GM19372 (cell line): Measurements from ENCODE around the gene TAF1B.

Experiments
- ATAC-seq: cut with Tn5 transposase; IDR thresholded peaks from one replicate; pipeline ENCODE4 v1.9.1; 2021; ENCODE audit warnings: mild to moderate bottlenecking, low read depth, moderate library complexity; ENCODE audit not compliant: unreplicated experiment

TAF1B gene

GRCh38 chr2:9937258-9937657, 94.0 kb downstream of the TAF1B start:
- ATAC-seq: no peak

- no peak for ATAC-seq
Observed at GRCh38 chr2:9937968-9938367, 94.7 kb downstream of the TAF1B start.

DNA sequence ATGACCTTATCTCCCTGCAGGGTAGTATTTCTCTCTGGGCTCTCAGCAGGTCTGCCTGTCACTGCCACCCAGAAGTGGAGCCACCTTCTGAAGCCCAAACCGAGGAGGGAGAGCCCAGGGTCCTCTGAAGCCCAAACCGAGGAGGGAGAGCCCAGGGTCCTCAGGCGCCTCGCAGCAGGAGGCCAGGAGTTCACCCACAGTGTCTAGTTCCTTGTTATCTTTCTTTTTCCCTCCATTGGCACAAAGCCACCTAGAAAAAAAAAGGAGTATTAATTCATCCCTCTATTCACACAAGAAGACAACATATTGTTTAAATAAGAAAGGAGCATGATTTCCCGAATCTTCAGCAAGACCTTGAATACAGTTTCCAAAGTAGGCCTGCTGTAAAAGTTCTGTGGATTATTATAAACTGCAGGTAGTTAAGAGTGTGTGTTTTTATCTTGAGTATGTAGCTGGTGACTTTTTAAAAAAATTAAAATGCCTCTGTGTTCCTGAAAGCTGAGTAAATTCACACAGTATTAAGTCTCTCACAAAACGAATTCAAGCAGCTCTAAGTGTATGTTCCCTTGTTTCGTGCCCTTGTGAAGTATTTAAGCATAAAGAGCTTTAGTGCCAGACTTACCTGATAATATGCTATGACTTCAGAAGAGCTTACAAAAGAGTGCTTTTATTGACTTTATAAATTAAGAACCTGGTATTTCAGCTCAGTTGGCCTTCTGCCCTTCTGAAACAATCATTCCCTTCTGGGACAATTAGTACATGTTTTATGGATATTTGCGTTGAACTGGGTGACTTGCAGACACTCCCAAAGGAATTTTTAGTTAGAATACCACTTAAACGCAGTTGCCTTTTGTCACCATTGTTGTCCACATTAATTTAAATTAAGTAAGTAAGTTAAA, 96.6 kb downstream of the TAF1B start:
- ATAC-seq: no peak

GRCh38 chr2:9941196-9941995, 98.1 kb downstream of the TAF1B start:
- ATAC-seq: no peak

GRCh38 chr2:9941996-9942390, 98.7 kb downstream of the TAF1B start:
- ATAC-seq: no peak

GRCh38 chr2:9944330-9944758, 101.1 kb downstream of the TAF1B start:
- no peak for ATAC-seq

GRCh38 chr2:9945596-9945995, 102.3 kb downstream of the TAF1B start:
- ATAC-seq: no peak

GRCh38 chr2:9946076-9946475, 102.8 kb downstream of the TAF1B start:
- ATAC-seq: no peak

- ATAC-seq: no peak
Observed at GRCh38 chr2:9946818-9947217, 103.5 kb downstream of the TAF1B start.

GRCh38 chr2:9948721-9949120, 105.4 kb downstream of the TAF1B start:
- no peak for ATAC-seq

DNA sequence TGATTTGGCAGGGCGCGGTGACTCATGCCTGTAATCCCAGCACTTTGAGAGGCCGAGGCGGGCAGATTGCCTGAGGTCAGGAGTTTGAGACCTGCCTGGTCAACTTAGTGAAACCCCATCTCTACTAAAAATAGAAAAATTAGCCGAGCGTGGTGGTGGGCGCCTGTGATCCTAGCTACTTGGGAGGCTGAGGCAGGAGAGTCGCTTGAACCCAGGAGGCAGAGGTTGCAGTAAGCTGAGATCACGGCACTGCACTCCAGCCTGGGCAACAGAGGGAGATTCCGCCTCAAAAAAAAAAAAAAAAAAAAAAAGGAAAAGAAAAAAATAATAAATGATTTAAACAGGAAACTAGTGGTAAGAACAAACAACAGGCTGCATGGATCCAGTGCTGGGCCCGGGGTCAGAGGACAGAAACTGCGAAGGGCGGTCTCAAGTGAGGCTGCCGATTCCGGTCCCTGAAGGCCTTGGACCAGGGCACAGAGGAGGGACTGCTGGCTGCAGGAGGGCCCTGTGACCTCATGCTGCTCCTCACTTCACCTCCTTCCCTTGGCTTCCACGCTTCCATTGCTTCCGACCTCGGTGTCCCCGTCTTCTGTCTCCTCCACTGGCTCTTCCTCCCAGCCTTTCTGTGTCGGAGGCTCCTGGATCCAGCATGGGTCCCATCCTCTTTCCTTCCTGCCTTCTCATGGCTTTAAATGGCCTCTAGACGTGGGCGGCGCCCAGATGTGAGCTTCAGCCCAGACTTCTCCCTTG, 106.1 kb downstream of the TAF1B start:
- ATAC-seq: no peak

DNA sequence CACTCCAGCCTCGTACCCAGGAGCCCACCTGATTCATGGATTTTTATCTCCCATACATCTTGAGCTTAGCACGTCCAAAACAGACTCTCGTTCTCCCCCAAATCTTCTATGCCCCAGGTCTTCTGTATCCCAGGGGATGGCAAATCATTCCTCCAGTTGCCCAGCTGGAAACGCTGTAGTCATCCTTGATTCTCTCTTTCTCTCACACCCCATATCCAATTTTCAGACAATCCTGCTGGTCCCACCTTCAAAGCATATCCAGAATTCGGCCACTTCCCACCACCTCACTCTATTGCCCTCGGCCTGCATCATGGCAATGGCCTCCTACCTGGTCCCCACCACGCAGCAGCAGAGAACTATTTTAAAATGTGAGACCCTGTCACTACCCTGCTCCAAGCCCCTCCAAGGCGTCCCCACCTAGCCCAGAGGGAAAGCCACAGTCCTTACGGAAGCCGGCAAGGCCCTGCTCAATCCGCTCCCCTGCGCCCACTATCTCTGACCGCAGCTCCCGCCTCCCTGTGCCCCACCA, 106.8 kb downstream of the TAF1B start:
- no peak for ATAC-seq

- peak; percentile 37 for ATAC-seq
Observed at GRCh38 chr2:9950521-9951271, 107.4 kb downstream of the TAF1B start.

GRCh38 chr2:9951272-9951521, 107.9 kb downstream of the TAF1B start:
- ATAC-seq: no peak

- peak; percentile 96 for ATAC-seq
Observed at GRCh38 chr2:9951522-9952285, 108.4 kb downstream of the TAF1B start, which contains the start of gene GRHL1. Gene GRHL1, plus strand, starts transcription at chr2:9951693. Its CDS starts 141 bp downstream, at chr2:9951834.

GRCh38 chr2:9952286-9952737, 109.0 kb downstream of the TAF1B start:
- ATAC-seq: no peak

GRCh38 chr2:9952856-9953503, 109.7 kb downstream of the TAF1B start:
- ATAC-seq: no peak

- ATAC-seq: no peak
Observed at GRCh38 chr2:9954136-9954535, 110.9 kb downstream of the TAF1B start.

- ATAC-seq: no peak
Observed at GRCh38 chr2:9958057-9958456, 114.8 kb downstream of the TAF1B start.
